ENCODE data around the gene STRN4. TPM values are rescaled to one million over a fixed set of nuclear protein-coding genes. Genes with fewer than 3 reads are reported as not detected.
"Not testable (repeated sequence)": the region's sequence is repeated elsewhere in the genome, so short reads cannot be mapped to it uniquely, and the experiment has no call there.

Gene STRN4
- total and polyA plus RNA-seq, 8 donors = 54.2 to 97.9 (median 79.0) TPM

DNA sequence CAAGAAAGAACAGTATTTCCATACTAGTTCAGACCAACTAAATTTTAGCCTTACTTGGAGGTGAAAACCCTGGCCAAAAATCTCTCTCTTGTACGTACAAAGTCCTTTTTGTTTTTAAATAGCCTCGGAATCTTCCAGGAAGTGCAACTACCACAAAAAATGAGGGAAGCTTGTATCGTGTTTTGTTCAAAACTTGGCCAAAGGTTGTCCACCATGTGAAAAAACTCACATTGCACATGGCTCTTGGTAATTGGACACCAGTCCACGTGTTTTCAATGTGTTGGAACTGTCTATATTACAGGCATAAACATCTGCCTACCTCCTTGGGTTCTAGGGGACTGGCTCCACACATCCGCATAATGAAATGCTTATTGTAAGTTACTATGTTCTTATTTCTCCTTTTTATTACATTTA, 15.2 kb upstream of the STRN4 start:
- DNase-seq (peak in 1 of 4 donors; percentile 37), ATAC-seq (no peak)
- Histone ChIP-seq H3K27ac (peak overlapping the region in 1 of 2 donors; percentile 10), H3K27me3 (no peaks in the 10 kb centered on the region), H3K4me1 (peaks cover 0 to 19% of the 10 kb centered on the region in 2 donors), H3K4me3 (no peak overlapping the region), H3K9me3 (no peaks in the 10 kb centered on the region), H3K36me3 (peaks cover 0 to 13% of the 10 kb centered on the region in 2 donors)
- intact Hi-C loops (cut with DNase I) = no loop called here
- no peak for TF ChIP-seq CTCF (IDR thresholded peaks at IDR 0.05)

GRCh38 chr19:46760897-46761296, 14.6 kb upstream of the STRN4 start:
- H3K4me3 ChIP-seq; H3K9me3 ChIP-seq; DNase-seq; H3K27me3 ChIP-seq; intact Hi-C loops (cut with DNase I); ATAC-seq; H3K27ac ChIP-seq: not testable (repeated sequence)
- peaks cover 0 to 18% of the 10 kb centered on the region in 2 donors for H3K36me3 ChIP-seq
- peaks cover 0 to 19% of the 10 kb centered on the region in 2 donors for H3K4me1 ChIP-seq

DNA sequence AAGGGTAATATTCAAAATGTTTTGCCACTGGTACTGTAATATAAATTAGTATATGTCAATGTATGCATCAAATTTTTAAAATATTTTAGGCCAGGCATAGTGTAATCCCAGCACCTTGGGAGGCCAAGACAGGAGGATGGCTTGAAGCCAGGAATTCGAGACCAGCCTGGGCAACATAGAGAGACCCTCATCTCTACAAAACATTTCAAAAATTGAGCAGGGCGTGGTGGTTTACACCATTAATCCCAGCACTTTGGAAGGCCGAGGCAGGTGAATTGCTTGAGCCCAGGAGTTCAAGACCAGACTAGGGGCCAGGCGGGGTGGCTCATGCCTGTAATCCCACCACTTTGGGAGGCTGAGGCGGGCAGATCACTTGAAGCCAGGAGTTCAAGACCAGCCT, 14.1 kb upstream of the STRN4 start:
- no peak overlapping the region for H3K27ac ChIP-seq
- intact Hi-C loops (cut with DNase I) = no loop called here

GRCh38 chr19:46759817-46760333, 13.6 kb upstream of the STRN4 start:
- H3K36me3 ChIP-seq = peaks cover 0 to 23% of the 10 kb centered on the region in 2 donors
- H3K27me3 ChIP-seq = no peaks in the 10 kb centered on the region
- ATAC-seq (peak; percentile 5), DNase-seq (no peak)
- no peaks in the 10 kb centered on the region for H3K9me3 ChIP-seq
- intact Hi-C loops (cut with DNase I) = loop anchor here (5.0 to 10.0 kb wide), 3 partner anchors 82 to 227 kb away; no protein-coding TSS in a partner anchor
- no peak for TF ChIP-seq CTCF (IDR thresholded peaks at IDR 0.05)
- H3K4me1 ChIP-seq = peaks cover 6 to 29% of the 10 kb centered on the region in 2 donors
- H3K27ac ChIP-seq = no peak overlapping the region
- H3K4me3 ChIP-seq = no peak overlapping the region

More for the DNA sequence above, 14.1 kb upstream of the STRN4 start:
- H3K4me1 ChIP-seq = peaks cover 1 to 24% of the 10 kb centered on the region in 2 donors
- peaks cover 0 to 23% of the 10 kb centered on the region in 2 donors for H3K36me3 ChIP-seq
- no peak for TF ChIP-seq CTCF (IDR thresholded peaks at IDR 0.05)
- ATAC-seq (no peak), DNase-seq (no peak)
- H3K9me3 ChIP-seq = no peaks in the 10 kb centered on the region
- no peaks in the 10 kb centered on the region for H3K27me3 ChIP-seq
- H3K4me3 ChIP-seq = no peak overlapping the region

DNA sequence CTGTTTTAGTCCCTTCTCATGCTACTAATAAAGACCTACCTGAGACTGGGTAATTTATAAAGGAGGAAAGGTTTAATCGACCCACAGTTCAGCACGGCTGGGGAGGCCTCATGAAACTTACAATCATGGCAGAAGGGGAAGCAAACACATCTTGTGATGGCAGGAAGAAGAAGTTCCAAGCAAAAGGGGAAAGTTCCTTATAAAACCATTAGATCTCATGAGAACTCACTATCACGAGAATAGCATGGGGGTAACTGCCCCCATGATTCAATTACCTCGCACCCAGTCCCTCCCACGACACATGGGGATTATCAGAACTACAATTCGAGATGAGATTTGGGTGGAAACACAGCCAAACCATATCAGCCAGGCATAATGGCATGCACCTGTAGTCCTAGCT, 13.0 kb upstream of the STRN4 start:
- no peak overlapping the region for H3K27ac ChIP-seq
- H3K4me1 ChIP-seq = peaks cover 8 to 31% of the 10 kb centered on the region in 2 donors
- no peak for TF ChIP-seq CTCF (IDR thresholded peaks at IDR 0.05)
- no peak overlapping the region for H3K4me3 ChIP-seq
- no peaks in the 10 kb centered on the region for H3K27me3 ChIP-seq
- intact Hi-C loops (cut with DNase I) = loop anchor here (5.0 to 10.0 kb wide), 3 partner anchors 83 to 228 kb away; no protein-coding TSS in a partner anchor
- DNase-seq = no peak
- ATAC-seq = no peak
- H3K36me3 ChIP-seq = peaks cover 0 to 23% of the 10 kb centered on the region in 2 donors
- no peaks in the 10 kb centered on the region for H3K9me3 ChIP-seq

- intact Hi-C loops (cut with DNase I) = loop anchor here (5.0 to 10.0 kb wide), 3 partner anchors 86 to 231 kb away; no protein-coding TSS in a partner anchor
- peak in 1 of 4 donors; percentile 75 for DNase-seq
- Histone ChIP-seq H3K27ac (no peak overlapping the region), H3K4me3 (no peak overlapping the region), H3K4me1 (peaks cover 8 to 31% of the 10 kb centered on the region in 2 donors), H3K36me3 (peaks cover 0 to 23% of the 10 kb centered on the region in 2 donors), H3K9me3 (no peaks in the 10 kb centered on the region), H3K27me3 (no peaks in the 10 kb centered on the region)
- no peak for ATAC-seq
- no peak for TF ChIP-seq CTCF (IDR thresholded peaks at IDR 0.05)
These were observed 10.3 kb upstream of the STRN4 start for GRCh38 chr19:46756544-46756888.

Measured in left lung (tissue), 10 donors.